PFSK-1 (cell line): ENCODE results near the gene MARK1.
A peak's percentile ranks its signal among the peaks of the same experiment; 100 is the strongest.

ENCODE experiments used
- FOXP2 ChIP-seq: optimal IDR thresholded peaks from 2 replicates; pipeline ENCODE3; 2011; ENCODE audit warnings: borderline replicate concordance, control low read depth, inconsistent platforms; ENCODE audit not compliant: insufficient read depth; ENCODE audit errors: extremely low read length, extremely low read depth
- POLR2AphosphoS5 ChIP-seq: IDR thresholded peaks from 2 replicates; pipeline ENCODE4 v1.6.1; 2012; ENCODE audit warnings: low read depth, mild to moderate bottlenecking, control low read depth, low read length, moderate library complexity
- SIN3A ChIP-seq: IDR thresholded peaks from 2 replicates; pipeline ENCODE4 v1.6.1; 2012; ENCODE audit warnings: mild to moderate bottlenecking, low read length, moderate library complexity, borderline replicate concordance; ENCODE audit not compliant: insufficient read depth
- TAF1 ChIP-seq: IDR thresholded peaks from 2 replicates; pipeline ENCODE4 v1.6.1; 2012; ENCODE audit warnings: low read length, control low read depth, borderline replicate concordance; ENCODE audit not compliant: insufficient read depth
- TF ChIP-seq, protein P1 (sequence below), 2 experiments: IDR thresholded peaks; 2 replicates each; pipeline versions ENCODE4 v1.6.1 to v1.8.0; 2011 to 2012; ENCODE audit warnings: low read depth in 2 of 2, low read length in 2 of 2, control low read depth in 1 of 2, inconsistent platforms in 1 of 2, mild to moderate bottlenecking in 1 of 2, moderate library complexity in 1 of 2; ENCODE audit not compliant: insufficient read depth in 1 of 2

Gene MARK1

DNA sequence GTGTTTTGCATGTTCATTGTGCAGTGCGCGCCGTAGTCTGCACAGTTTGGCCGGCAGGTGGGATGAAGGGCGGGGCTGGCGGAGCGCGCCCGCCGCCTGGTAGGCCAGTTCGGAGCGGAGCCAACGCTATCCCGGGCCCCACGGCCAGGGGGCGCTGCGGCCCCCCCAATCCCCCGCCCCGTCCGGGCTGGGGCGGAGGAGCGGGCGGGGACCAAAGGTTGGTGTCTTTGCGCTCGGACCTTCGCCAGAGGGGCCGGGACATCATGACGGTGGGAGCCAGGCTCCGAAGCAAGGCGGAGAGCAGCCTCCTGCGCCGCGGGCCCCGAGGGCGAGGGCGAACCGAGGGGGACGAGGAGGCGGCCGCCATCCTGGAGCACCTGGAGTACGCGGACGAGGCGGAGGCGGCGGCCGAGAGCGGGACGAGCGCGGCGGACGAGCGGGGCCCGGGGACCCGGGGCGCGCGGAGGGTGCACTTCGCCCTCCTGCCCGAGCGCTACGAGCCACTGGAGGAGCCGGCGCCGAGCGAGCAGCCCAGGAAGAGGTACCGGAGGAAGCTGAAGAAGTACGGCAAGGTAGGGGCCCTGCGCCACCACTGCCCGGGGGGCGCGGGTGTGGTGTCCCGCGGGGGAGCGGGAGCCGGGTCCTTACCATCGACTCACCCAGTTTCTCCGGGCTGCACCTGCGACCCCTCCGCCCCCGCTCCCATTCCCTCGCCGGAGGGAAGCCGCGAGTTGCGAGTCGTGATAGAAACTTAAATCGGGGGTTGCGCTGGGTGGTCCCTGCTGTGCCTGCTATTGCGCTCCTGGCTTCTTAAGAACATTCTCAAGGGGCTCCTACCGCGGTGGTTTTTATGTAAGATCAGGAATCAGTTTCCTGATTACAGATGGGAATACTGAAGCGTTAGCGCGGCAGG is 162.5 kb downstream of the MARK1 start, which contains the start of gene C1orf115:
Gene C1orf115, plus strand, starts transcription at position 224 of the 913 bp plus-strand sequence. Its CDS starts 40 bp downstream, at position 264.
- TF ChIP-seq FOXP2 = peak; percentile 41
- no peak for TF ChIP-seq TAF1

DNA sequence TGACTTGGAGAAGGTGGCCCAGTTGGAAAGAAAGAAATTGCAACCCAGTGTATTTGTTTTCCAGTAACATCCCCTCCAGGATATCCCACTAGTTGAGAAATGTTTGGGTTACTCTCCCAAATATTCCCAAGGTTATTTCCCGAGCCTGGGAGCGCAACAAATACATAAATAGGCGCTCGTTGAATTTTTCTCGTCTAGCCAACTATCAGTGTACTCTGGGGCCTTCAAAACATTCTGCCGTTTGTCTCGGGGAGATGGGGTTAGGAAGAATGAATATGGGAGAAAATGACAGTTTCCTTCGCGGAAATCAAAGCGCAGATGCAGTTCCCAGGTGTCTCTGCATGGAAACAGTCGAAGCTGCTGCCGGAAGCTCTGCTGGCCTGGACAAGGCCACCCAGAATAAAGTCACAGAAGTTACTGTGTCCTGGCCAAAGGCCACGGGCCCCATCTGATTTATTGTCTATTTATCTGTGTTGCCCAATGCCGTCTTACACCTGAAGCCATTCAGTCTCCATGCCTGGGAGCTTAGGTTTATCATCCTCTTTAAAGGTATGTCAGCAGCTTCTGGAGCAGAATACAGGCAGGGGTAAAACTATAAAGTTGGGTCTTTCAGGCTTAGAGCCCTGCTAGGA is 163.2 kb downstream of the MARK1 start:
- TF ChIP-seq SIN3A (no peak), POLR2AphosphoS5 (no peak), FOXP2 (no peak), TAF1 (no peak)
- TF ChIP-seq, protein P1, sequence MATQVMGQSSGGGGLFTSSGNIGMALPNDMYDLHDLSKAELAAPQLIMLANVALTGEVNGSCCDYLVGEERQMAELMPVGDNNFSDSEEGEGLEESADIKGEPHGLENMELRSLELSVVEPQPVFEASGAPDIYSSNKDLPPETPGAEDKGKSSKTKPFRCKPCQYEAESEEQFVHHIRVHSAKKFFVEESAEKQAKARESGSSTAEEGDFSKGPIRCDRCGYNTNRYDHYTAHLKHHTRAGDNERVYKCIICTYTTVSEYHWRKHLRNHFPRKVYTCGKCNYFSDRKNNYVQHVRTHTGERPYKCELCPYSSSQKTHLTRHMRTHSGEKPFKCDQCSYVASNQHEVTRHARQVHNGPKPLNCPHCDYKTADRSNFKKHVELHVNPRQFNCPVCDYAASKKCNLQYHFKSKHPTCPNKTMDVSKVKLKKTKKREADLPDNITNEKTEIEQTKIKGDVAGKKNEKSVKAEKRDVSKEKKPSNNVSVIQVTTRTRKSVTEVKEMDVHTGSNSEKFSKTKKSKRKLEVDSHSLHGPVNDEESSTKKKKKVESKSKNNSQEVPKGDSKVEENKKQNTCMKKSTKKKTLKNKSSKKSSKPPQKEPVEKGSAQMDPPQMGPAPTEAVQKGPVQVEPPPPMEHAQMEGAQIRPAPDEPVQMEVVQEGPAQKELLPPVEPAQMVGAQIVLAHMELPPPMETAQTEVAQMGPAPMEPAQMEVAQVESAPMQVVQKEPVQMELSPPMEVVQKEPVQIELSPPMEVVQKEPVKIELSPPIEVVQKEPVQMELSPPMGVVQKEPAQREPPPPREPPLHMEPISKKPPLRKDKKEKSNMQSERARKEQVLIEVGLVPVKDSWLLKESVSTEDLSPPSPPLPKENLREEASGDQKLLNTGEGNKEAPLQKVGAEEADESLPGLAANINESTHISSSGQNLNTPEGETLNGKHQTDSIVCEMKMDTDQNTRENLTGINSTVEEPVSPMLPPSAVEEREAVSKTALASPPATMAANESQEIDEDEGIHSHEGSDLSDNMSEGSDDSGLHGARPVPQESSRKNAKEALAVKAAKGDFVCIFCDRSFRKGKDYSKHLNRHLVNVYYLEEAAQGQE (IDR thresholded peaks at IDR 0.05; ENCODE audit: insufficient read depth in 1 of 2, low read depth in 2 of 2, low read length in 2 of 2) = no peak

DNA sequence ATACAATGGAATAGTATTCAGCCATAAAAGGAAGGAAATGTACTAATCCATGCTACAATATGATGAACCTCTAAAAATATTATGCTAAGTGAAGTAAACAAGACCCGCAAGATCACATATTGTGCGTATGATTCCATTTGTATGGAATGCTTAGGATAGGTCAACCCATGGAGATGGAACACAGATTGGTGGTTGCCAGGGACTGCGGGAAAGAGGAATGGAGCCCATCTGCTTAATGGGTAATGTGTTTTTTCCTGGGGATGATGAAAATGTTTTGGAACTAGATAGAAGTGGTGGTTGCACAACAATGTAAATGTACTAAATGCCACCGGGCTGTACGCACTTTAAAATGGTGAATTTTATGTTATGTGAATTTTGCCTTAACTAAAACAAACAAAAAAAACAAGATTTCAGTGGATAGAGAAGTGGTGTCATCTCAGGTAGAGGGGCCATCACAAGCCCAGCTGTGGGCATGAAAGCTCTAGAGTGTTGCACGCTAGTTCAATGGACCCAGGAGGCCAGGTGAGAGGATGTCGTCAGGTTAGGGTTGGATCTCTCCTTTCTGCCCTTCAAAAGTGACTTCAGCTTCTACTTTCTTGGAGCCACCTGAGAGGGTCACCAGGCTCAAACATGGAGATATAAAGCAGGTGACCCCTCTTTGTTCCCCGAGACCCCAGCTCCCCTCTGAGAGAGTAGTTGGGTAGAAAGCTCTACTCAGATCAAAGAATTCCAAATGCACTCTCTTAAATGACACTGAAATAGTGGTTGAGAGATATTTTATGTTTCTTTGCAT is 164.7 kb downstream of the MARK1 start:
- TF ChIP-seq TAF1 (no peak), POLR2AphosphoS5 (no peak), SIN3A (no peak), FOXP2 (no peak)
- TF ChIP-seq, protein P1 (IDR thresholded peaks at IDR 0.05; ENCODE audit: insufficient read depth in 1 of 2, low read depth in 2 of 2, low read length in 2 of 2) = no peak

DNA sequence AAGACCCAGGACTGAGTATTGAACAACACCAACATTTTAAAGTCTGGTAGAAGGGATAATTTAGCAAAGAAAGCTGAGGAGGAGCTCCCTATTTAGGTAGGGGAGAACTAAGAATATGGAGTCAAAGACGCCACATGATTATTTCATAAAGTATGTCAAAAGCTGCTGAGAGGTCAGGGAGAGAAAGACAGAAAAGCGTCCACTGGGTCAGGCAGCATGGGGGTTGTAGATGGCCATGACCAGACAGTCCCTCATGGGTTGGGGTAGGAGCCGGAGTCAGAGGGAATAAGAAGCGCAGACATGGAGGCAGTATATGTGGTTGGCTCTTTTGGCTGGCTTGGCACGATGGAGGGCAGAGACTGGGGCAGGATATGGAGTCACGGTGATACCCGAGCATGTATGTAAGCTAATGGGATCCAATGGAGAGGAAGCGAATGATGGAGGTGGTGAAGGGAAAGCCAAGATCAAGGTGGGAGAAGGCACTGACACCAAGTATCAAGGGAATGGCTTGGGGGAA is 167.0 kb downstream of the MARK1 start:
- TF ChIP-seq POLR2AphosphoS5 = no peak
- TF ChIP-seq, protein P1 (IDR thresholded peaks at IDR 0.05; ENCODE audit: insufficient read depth in 1 of 2, low read depth in 2 of 2, low read length in 2 of 2) = no peak
- no peak for TF ChIP-seq TAF1
- no peak for TF ChIP-seq FOXP2
- no peak for TF ChIP-seq SIN3A

DNA sequence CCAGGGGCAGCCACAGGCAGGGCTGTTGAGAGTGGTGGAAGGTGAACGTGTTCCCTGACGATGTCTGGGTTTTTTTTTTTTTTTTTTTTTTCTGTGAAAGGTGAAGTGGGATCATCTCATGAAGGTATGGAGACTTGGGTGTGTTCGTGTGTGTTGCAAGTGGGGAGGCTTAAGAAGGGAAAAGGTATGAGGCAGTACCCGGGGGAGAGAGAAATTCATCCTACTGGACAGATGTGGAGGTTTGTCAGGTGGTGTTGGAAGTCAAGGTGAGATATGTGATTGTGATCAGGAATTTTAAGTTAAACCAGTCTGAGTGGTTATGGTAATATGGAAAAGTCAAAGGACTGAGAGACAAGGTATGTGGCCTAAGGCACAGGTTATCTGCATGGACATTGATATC is 167.5 kb downstream of the MARK1 start:
- TF ChIP-seq POLR2AphosphoS5 (no peak), FOXP2 (no peak), SIN3A (no peak), TAF1 (no peak)
- TF ChIP-seq, protein P1 (IDR thresholded peaks at IDR 0.05; ENCODE audit: insufficient read depth in 1 of 2, low read depth in 2 of 2, low read length in 2 of 2) = no peak
